Measurements from ENCODE around the gene SYT17. TPM values are rescaled to one million over a fixed set of nuclear protein-coding genes. Genes with fewer than 3 reads are reported as not detected.

Gene SYT17
- total RNA-seq, 1 donor from 2014 or later: 2.4 TPM

GRCh38 chr16:19242987-19243575 is 75.0 kb downstream of the SYT17 start:
- Histone ChIP-seq H3K27me3 (no peaks in the 10 kb centered on the region), H3K9me3 (no peaks in the 10 kb centered on the region), H3K4me3 (no peak overlapping the region), H3K27ac (no peak overlapping the region), H3K4me1 (no peaks in the 10 kb centered on the region), H3K36me3 (no peaks in the 10 kb centered on the region)
- TF ChIP-seq, protein P1, sequence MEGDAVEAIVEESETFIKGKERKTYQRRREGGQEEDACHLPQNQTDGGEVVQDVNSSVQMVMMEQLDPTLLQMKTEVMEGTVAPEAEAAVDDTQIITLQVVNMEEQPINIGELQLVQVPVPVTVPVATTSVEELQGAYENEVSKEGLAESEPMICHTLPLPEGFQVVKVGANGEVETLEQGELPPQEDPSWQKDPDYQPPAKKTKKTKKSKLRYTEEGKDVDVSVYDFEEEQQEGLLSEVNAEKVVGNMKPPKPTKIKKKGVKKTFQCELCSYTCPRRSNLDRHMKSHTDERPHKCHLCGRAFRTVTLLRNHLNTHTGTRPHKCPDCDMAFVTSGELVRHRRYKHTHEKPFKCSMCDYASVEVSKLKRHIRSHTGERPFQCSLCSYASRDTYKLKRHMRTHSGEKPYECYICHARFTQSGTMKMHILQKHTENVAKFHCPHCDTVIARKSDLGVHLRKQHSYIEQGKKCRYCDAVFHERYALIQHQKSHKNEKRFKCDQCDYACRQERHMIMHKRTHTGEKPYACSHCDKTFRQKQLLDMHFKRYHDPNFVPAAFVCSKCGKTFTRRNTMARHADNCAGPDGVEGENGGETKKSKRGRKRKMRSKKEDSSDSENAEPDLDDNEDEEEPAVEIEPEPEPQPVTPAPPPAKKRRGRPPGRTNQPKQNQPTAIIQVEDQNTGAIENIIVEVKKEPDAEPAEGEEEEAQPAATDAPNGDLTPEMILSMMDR (IDR thresholded peaks at IDR 0.05): no peak
- DNase-seq (ENCODE audit: low spot score in 2 of 2): no peak
- intact Hi-C loops (cut with DNase I): no loop called here

DNA sequence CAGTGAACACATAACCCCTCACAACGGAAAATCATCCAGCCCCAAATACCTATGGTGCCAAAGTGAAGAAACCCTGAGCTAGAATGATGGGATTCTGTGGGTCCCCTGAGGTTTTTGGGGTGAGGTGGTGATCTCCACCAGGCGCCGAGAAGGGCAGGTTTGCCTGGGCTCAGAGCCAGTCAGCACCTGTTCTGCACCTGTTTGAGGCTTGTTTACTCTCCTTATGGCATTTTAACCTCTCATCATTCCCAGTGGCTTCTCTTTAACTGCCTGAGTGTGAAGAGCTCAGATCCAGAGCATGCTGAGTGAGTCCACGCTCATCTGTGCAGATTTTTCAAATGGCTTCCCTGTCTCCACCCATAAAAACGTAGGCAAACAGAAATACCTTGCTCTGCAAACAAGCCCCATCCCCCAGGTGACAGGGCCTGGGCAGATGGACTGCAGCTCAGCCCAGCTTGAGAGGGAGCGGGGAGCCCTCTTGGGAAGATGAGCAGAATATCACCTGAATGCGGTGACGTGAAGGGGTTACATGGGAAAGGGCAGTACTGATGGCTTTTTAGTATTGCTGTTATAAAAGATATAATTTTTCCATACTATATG is 77.4 kb downstream of the SYT17 start:
- Histone ChIP-seq H3K4me3 (no peak overlapping the region), H3K27ac (no peak overlapping the region), H3K4me1 (no peaks in the 10 kb centered on the region), H3K36me3 (no peaks in the 10 kb centered on the region), H3K9me3 (no peaks in the 10 kb centered on the region), H3K27me3 (no peaks in the 10 kb centered on the region)
- no peak for DNase-seq (ENCODE audit: low spot score in 2 of 2)
- TF ChIP-seq, protein P1 (IDR thresholded peaks at IDR 0.05): no peak
- intact Hi-C loops (cut with DNase I): no loop called here

DNA sequence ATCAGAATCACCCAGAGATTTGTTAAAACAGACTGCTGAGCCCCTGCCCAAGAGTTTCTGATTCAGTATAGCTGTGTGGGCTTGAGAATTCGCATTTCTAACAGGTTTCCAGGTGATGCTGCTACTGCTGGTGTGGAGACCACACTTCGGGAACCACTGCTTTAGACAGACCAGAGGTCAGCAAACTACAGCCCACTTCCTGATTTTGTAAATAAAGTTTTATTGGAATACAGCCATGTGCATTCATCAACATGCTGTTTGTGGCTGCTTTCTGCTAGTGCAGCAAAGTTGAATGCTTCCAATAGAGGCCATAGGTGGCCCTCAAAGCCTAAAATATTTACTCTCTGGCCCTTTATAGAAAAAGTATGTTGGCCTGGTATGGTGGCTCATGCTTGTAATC is 84.9 kb downstream of the SYT17 start:
- Histone ChIP-seq H3K4me1 (no peaks in the 10 kb centered on the region), H3K27ac (no peak overlapping the region), H3K36me3 (no peaks in the 10 kb centered on the region), H3K27me3 (no peaks in the 10 kb centered on the region), H3K4me3 (no peak overlapping the region), H3K9me3 (no peaks in the 10 kb centered on the region)
- TF ChIP-seq, protein P1 (IDR thresholded peaks at IDR 0.05): no peak
- no peak for DNase-seq (ENCODE audit: low spot score in 2 of 2)
- intact Hi-C loops (cut with DNase I): no loop called here

GRCh38 chr16:19254611-19255010 is 86.6 kb downstream of the SYT17 start:
- Histone ChIP-seq H3K36me3 (no peaks in the 10 kb centered on the region), H3K27ac (no peak overlapping the region), H3K9me3 (no peaks in the 10 kb centered on the region), H3K4me3 (no peak overlapping the region), H3K4me1 (no peaks in the 10 kb centered on the region), H3K27me3 (no peaks in the 10 kb centered on the region)
- DNase-seq (ENCODE audit: low spot score in 2 of 2): no peak
- intact Hi-C loops (cut with DNase I): no loop called here
- TF ChIP-seq, protein P1 (IDR thresholded peaks at IDR 0.05): no peak

DNA sequence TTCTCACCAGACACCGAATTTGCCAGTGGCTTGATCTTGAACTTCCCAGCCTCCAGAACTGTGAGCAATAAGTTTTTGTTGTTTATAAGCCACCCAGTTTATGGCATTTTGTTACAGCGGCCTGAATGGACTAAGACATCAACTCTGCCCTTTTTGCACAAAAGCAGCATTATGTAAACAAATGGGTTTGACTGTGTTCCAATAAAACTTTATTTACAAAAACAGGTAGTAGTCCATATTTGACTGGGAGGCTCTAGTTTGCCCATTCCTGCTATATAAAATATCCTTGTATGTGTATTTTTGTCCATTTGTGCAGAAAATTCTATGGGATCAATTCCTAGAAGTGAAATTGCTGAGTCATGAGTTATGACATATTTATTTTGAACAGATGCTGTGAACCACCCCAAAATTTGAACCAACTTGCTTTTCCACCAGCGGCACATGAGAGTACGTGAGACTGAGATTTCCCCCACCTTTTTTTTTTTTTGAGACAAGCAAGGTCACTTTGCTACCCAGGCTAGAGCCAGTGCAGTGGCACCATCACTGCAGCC is 96.2 kb downstream of the SYT17 start:
- TF ChIP-seq, protein P1 (IDR thresholded peaks at IDR 0.05): no peak
- no peak overlapping the region for H3K27ac ChIP-seq
- no peaks in the 10 kb centered on the region for H3K36me3 ChIP-seq
- no peak overlapping the region for H3K4me3 ChIP-seq
- DNase-seq (ENCODE audit: low spot score in 2 of 2): no peak
- intact Hi-C loops (cut with DNase I): no loop called here
- no peaks in the 10 kb centered on the region for H3K4me1 ChIP-seq
- no peaks in the 10 kb centered on the region for H3K9me3 ChIP-seq
- H3K27me3 ChIP-seq: no peaks in the 10 kb centered on the region

Measured in ascending aorta (tissue), 2 donors.